ENCODE results near the gene DDAH2.
A peak's percentile ranks its signal among the peaks of the same experiment; 100 is the strongest.

The DDAH2 gene

DNA sequence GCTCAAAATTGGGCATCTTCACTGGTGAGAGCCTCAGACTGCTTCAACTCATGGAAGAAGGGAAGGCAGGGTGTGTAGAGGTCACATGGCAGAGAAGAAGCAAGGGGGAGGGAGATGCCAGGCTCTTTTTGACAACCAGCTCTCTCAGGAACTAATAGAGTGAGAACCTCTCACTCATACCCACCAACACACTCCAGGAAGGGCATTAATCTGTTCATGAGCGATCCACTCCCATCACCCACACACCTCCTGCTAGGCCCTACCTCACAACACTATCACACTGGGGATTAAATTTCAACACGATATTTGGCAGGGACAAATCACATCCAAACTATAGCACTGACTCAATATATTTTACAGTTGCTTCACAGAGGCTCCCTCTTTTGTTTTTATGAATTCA is 12.7 kb upstream of the DDAH2 start:
- H3K4me3 ChIP-seq (ENCODE audit: low read depth, low read length), result no peak overlapping the region
- TF ChIP-seq, protein P1, sequence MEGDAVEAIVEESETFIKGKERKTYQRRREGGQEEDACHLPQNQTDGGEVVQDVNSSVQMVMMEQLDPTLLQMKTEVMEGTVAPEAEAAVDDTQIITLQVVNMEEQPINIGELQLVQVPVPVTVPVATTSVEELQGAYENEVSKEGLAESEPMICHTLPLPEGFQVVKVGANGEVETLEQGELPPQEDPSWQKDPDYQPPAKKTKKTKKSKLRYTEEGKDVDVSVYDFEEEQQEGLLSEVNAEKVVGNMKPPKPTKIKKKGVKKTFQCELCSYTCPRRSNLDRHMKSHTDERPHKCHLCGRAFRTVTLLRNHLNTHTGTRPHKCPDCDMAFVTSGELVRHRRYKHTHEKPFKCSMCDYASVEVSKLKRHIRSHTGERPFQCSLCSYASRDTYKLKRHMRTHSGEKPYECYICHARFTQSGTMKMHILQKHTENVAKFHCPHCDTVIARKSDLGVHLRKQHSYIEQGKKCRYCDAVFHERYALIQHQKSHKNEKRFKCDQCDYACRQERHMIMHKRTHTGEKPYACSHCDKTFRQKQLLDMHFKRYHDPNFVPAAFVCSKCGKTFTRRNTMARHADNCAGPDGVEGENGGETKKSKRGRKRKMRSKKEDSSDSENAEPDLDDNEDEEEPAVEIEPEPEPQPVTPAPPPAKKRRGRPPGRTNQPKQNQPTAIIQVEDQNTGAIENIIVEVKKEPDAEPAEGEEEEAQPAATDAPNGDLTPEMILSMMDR (IDR thresholded peaks at IDR 0.05; ENCODE audit: low read depth, low read length), result no peak

DNA sequence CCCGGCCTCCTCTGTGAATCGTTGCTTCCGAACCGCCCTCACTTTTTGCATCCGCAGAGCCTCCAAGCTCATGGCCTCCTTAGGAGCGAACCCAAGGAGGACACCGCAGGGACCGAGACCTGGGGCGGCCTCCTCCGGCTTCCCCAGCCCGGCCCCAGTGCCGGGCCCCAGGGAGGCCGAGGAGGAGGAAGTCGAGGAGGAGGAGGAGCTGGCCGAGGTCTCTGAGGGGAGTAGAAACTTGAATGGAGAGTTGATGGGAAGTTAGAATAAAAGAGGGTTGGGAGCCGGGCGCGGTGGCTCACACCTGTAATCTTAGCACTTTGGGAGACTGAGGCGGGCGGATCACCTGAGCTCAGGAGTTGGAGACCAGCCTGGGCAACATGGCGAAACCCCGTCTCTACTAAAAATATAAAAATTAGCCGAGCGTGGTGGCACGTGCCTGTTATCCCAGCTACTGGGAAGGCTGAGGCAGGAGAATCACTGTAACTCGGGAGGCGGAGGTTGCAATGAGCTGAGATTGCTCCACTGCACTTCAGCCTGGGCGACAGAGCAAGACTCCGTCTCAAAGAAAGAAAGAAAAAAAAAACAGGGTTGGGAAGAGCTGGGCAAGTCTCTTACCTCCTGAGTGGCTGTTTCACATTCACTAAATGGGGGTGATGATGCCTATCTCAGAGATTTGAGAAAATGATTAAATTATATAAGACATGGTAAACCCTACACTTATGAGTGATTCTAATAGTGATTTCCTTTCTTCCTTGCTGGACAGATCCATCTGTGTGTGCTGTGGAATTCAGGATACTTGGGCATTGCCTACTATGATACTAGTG is 11.5 kb upstream of the DDAH2 start:
- H3K4me3 ChIP-seq (ENCODE audit: low read depth, low read length), result peak overlapping the region; percentile 83

DNA sequence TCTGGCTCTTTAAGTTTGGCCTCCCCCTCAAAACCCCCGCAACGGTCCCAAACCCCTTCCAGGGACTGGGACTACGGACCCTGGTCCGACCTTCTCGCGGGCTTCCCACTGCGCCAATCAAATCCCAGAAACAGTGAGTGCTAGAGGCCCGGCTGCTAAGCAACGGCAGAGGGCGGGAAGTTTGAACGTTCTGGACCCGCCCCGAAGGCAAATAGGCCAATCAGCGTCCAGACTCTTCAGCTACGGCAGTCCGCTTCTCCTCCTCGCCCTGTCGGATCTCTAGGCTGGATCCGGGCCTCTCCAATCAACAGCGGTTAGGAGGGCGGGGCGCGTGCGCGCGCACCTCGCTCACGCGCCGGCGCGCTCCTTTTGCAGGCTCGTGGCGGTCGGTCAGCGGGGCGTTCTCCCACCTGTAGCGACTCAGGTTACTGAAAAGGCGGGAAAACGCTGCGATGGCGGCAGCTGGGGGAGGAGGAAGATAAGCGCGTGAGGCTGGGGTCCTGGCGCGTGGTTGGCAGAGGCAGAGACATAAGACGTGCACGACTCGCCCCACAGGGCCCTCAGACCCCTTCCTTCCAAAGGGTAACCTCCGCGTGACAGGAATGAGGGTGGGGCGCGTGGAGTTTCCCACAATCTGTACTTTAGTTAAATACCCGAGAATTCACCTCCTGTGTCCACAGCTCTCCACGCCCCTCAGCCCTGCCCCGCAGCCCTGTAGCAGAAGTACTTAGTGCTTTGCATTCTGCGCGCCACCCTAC is 10.7 kb upstream of the DDAH2 start, which contains the start of gene MSH5:
Gene MSH5, plus strand, starts transcription at position 367 of the 758 bp plus-strand sequence. CDS start 462 bp downstream, outside the sequence.
- peak within 1 kb of the TSS; percentile 83 for H3K4me3 ChIP-seq (ENCODE audit: low read depth, low read length)
- TF ChIP-seq, protein P1 (IDR thresholded peaks at IDR 0.05; ENCODE audit: low read depth, low read length), result no peak

More for the DNA sequence above, 11.5 kb upstream of the DDAH2 start:
- TF ChIP-seq, protein P1 (IDR thresholded peaks at IDR 0.05; ENCODE audit: low read depth, low read length), result no peak

DNA sequence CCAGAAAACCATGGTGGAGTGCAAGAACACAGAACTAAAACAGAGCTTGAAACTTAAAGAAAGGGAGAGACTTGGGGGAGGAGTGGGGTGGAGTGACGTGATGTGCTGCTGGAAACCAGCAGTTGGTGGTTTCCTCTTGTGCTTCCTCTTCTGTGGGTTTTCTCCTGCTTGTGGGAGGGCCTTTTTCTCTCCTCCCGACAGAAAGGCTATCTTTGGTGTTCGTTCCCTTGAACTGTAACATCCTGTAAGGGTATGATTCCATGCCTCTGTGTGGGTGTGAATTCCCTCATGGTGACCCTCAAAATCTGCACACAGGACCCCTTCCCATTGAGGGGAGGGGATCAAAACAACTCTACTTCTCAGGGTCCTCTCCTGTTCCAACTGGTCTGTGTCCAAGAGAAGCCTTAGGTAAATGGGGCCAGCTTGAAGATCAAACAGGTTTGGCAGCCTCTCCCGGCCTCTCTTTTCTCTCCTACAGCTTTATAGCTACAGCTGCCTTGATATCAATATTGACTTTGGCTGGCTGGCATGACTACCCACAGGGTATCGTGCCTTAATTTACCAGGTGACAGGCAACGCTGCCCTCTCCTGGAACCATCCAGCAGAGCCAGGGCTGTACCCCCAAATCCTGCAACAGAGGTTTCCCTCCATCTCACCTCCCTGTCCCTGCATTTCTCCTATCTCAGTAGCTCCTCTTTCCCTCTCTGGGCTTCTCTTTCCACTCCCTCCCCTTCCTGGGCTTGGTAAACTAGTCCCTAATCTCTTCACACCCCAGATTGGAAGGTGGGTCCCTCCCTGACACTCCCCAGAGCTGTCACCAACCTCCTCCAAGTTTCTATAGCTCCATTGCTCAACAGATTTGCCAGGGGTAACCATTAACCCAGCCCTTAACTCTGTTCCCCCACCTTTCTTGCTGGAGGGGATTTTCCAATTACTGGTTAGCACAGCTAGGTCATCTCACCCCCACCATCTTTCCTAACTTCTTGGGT is 9.2 kb upstream of the DDAH2 start:
- TF ChIP-seq, protein P1 (IDR thresholded peaks at IDR 0.05; ENCODE audit: low read depth, low read length), result no peak
- H3K4me3 ChIP-seq (ENCODE audit: low read depth, low read length), result peak overlapping the region; percentile 30; the same call in 1 of the 2 replicates

DNA sequence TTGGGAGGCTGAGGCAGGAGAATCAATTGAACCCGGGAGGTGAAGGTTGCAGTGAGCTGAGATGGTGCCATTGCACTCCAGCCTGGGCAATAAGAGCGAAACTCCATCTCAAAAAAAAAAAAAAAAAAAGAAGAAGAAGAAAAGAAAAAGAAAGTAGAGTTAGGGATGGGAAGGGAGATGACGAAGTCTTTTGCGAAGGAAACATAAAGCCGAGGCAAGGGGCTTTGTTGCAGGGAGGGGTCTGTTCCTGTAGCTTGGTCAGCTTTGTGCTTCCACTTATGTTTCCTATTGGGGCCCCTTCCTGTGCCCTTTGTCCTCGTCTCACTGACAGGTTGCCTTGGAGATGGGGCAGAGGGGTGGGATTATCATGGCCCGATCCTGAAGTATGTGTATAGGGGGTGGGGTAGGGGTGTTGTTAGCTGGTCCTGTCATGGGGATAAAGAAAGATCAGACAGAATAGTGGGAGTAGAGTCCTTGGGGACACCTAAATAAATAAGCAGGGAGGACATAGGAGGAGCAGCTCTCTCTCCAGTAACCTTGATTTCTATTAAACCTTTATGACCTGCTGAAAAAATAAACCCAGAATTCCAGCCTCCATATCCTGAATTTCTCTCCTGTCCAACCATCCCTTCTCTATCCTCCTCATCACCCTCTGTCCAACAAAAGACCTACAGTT is 8.4 kb upstream of the DDAH2 start:
- TF ChIP-seq, protein P1 (IDR thresholded peaks at IDR 0.05; ENCODE audit: low read depth, low read length), result no peak
- no peak overlapping the region for H3K4me3 ChIP-seq (ENCODE audit: low read depth, low read length)

DNA sequence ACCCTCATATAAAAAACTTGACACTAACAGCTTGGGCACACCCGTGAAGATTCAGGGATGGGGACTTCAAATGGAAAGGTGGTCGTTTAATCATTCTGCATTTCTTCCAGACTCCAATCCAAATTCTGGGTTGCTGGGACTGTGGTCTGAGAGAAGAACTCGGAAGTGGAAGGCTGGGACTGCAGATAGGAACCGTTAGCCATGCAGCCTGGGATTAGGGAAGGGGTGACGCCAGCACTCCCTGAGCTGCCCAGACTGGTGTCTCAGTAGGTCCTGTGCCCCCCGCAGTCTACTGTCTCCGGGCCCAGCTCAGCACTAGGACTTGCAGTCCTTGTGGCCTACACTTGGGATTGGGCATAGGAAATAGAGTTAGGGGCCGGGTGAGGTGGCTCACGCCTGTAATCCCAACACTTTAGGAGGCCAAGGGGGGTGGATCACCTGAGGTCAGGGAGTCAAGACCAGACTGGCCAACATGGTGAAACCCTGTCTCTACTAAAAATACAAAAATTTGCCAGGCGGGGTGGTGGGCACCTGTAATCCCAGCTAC is 7.7 kb upstream of the DDAH2 start:
- TF ChIP-seq, protein P1 (IDR thresholded peaks at IDR 0.05; ENCODE audit: low read depth, low read length), result no peak

More for the DNA sequence above, 7.7 kb upstream of the DDAH2 start:
- peak overlapping the region; percentile 100 for H3K4me3 ChIP-seq (ENCODE audit: low read depth, low read length)
